Measurements from ENCODE around the gene FFAR3. TPM values are rescaled to one million over a fixed set of nuclear protein-coding genes. Genes with fewer than 3 reads are reported as not detected.

FFAR3 gene
- total RNA-seq, 4 donors from 2014 or later = 0.95 to 5.5 (median 2.2) TPM

- TF ChIP-seq CTCF (IDR thresholded peaks at IDR 0.05) = no peak
- ATAC-seq (ENCODE audit: low FRiP score) = no peak
- DNase-seq (ENCODE audit: low spot score) = peak; percentile 5
Measured at GRCh38 chr19:35344511-35345031, 13.7 kb upstream of the FFAR3 start.

- no peak for TF ChIP-seq CTCF (IDR thresholded peaks at IDR 0.05)
- ATAC-seq (ENCODE audit: low FRiP score) (no peak), DNase-seq (ENCODE audit: low spot score) (peak; percentile 13)
Measured at GRCh38 chr19:35345671-35346111, 12.6 kb upstream of the FFAR3 start.

- peak; percentile 24 for DNase-seq (ENCODE audit: low spot score)
- ATAC-seq (ENCODE audit: low FRiP score) = no peak
- TF ChIP-seq CTCF (IDR thresholded peaks at IDR 0.05) = no peak
Measured at GRCh38 chr19:35346193-35347052, 11.8 kb upstream of the FFAR3 start.

- DNase-seq (ENCODE audit: low spot score) (peak; percentile 18), ATAC-seq (ENCODE audit: low FRiP score) (no peak)
- TF ChIP-seq CTCF (IDR thresholded peaks at IDR 0.05) = no peak
Measured at GRCh38 chr19:35347171-35347929, 10.9 kb upstream of the FFAR3 start, which contains the start of gene FFAR1. TSS of gene FFAR1 (plus strand) at chr19:35347902. CDS start at chr19:35351552, 3,650 bp downstream.

GRCh38 chr19:35347930-35348298, 10.3 kb upstream of the FFAR3 start:
- no peak for TF ChIP-seq CTCF (IDR thresholded peaks at IDR 0.05)
- no peak for ATAC-seq (ENCODE audit: low FRiP score)
- peak; percentile 3 for DNase-seq (ENCODE audit: low spot score)

- no peak for TF ChIP-seq CTCF (IDR thresholded peaks at IDR 0.05)
- ATAC-seq (ENCODE audit: low FRiP score) = no peak
- peak; percentile 5 for DNase-seq (ENCODE audit: low spot score)
Measured at GRCh38 chr19:35348911-35349611, 9.2 kb upstream of the FFAR3 start.

Data from omental fat pad (tissue), 4 donors.